HG03097 (cell line): ENCODE results near the gene C9orf40.

Source experiments
- ATAC-seq: cut with Tn5 transposase; IDR thresholded peaks from one replicate; pipeline ENCODE4 v1.9.1; 2021; ENCODE audit not compliant: unreplicated experiment, low FRiP score

The C9orf40 gene

DNA sequence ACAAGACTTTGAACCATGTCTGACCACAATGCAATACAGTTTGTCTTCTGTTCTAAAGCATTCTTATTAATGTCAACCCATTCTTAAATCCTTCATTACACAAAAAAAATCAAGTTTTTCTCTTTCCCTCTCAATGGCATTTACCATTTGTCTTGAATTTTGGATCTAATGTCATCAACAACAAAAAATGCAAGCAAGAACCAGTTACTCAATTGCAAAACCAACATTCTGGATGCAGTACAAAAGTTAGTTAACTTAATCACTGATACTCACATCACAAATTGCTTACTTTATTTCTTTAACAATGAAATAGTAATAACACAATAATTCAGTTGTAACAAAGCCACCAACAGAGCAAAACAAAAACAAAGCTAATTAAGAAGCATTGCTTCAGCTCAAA lies 6.0 kb downstream of the C9orf40 start:
- no peak for ATAC-seq

DNA sequence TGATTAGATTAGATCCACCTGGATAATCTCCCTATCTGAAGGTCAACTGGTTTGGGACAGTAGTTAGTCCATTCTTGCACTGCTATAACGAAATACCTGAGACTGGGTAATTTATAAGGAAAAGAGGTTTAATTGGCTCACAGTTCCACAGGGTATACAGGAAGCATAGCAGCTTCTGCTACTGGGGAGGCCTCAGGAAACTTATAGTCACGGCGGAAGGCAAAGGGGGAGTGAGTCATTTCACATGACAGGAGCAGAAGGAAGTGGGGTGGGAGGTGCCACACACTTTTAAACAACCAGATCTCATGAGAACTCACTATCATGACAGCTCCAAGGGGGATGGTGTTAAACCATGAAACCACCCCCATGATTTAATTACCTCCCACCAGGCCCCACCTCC lies 9.9 kb downstream of the C9orf40 start:
- ATAC-seq: no peak

DNA sequence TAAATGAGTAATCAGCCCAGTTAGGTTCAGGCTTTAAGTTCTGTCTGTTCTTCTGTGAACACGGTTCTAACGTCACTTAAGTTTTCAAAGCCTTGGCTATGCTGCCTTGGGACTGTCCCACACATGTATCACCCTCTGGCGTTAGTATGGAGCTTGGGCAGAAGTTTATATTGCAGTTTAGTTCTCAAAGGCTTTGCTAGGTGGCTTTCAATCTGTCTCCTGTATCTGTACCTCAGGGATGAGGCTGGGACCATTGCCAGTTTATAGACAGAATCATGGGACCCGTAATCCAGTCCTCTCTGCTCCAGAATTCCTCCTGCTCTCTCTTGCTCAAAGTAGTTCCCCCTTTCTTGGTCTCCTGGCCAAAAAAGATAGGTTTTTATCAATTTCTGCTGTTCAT lies 12.1 kb downstream of the C9orf40 start:
- no peak for ATAC-seq

DNA sequence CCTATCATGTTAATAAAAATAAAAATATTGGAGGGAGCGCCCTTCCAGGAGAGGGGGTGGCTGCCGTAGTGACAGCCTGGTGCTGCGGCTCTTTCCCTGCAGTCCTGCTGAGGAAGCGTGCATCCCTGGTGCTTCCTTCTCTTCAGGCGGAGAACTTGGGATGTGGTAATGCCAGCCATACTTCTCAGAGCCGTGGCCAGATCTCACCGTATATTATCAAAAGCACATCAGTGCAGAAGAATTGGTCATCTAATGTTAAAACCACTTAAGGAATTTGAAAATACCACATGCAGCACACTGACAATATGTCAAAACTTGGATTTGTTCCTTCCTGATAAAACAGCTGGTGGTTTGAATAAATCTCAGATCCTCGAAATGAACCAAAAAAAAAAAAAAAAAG lies 17.7 kb downstream of the C9orf40 start:
- no peak for ATAC-seq

DNA sequence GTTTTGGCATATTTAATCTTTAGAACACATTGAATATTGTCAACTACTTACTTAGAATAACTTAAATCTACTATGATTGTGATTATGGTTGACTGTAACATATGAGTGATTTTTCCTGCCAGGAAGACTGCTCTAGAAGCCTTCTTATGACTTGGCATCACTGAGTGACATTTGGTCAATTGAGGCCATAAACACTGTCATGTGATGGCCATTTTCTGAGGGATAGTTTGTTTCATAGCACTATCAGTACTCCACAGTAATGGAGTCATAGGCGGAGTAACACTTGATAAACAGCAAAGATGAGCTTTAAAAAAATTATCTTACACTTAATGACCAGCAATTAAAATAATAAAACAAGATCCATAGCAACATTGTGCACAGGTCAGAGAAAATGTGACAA lies 31.0 kb downstream of the C9orf40 start:
- ATAC-seq: no peak

DNA sequence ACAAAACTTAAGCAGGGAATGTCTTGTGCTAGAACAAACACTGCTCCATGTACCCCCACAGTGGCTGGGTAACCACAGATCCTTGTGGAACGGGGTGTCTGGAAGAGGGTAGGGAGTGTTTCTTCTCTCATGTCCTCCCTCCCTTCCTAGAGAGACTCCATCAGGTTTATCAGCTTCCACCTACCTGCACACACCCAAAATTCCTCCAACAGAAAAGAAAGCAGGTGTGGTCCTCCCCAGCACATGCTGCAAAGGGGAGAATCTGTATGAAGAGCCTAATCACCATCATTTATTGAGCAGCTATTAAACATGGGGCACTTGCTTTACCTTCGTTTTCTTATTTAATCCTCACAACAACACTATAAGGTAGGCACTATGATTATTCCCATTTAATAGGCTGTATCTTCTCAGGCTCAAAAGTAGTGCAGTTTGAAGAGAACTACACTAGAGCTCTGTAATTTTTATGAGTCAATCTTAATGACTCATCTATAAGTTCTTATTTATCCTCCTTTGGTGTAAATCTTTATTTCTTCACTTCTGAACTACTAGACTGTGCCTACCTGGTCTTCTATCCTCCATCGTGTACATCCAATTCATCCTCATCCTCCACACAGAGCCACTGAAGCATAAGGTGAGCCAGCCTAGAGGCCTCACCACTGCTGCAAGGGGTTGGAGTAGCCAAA lies 31.6 kb downstream of the C9orf40 start:
- no peak for ATAC-seq

DNA sequence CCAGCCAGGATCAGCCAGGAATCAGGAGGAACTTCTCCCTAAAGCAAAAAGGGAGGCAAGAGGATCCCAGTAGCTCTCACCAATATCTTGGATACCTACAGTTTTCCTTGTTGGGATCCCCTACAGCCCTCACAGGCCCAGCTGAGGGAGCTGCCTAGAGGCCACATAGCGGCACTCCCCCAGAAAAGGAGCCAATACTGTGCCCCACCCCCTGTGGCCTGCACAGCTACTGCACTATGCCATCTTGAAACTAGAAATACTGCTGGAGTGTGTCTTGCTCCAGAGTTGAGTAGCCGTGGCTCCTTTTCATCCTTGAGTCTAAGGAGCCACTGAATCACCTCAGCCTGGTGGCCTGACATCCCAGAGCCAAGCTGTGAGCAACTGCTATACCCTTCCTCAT lies 42.7 kb downstream of the C9orf40 start:
- ATAC-seq: no peak

GRCh38 chr9:74908665-74909064 lies 44.0 kb downstream of the C9orf40 start:
- no peak for ATAC-seq

DNA sequence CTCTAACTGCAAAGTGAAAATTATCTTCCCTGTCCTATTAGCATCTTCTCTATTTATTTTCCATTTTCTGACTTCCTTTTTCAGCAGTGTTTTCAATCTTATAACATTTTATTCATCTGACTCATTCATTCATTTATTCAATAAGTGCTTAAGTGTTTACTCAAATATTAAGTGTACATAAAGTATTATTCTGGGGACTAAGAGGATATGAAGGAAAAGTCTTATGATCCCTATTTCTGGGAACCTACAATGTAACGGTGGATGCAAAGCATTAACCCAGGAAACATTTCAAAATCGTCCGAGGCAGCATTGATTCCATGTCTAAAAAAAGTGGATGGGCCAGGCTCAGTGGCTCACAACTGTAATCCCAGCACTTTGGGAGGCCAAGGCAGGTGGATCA lies 45.6 kb downstream of the C9orf40 start:
- ATAC-seq: no peak

DNA sequence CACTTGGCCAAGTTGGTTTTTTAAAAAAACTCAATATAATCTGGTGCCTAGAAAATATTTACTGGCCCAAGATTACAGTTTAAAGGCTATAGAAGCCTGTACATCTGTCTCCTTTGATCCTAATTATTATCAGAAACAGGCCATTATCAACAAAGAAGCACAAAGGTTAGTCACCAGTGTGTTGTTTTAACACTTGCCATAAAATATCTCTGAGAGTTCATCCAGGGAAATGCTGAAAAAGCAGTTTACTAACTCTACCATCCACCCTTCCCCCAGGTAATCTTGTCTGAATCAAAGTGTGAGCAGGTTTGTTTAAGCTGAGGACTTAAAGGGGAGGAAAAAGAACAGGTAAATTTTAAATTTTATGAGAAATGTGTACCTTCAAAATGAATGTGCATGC lies 51.7 kb downstream of the C9orf40 start:
- ATAC-seq: no peak
